Panc1 (cell line): Measurements from ENCODE around the gene SLU7.

Source experiments
- POLR2AphosphoS5 ChIP-seq: IDR thresholded peaks from 2 replicates; pipeline ENCODE4 v1.6.1; 2012; ENCODE audit warnings: mild to moderate bottlenecking, low read depth, low read length, moderate library complexity
- SIN3A ChIP-seq: IDR thresholded peaks from 2 replicates; pipeline ENCODE4 v1.6.1; 2012; ENCODE audit warnings: low read depth, mild to moderate bottlenecking, low read length, moderate library complexity, borderline replicate concordance; ENCODE audit not compliant: insufficient read depth

GRCh38 chr5:160421625-160422258 lies 2.9 kb upstream of the SLU7 start, which contains the start of gene PTTG1:
- TF ChIP-seq SIN3A (peak; percentile 74; the same call in 1 of the 2 replicates), POLR2AphosphoS5 (peak; percentile 93)
